HG03095 (cell line): ENCODE data around the gene TASL.
"Not testable (repeated sequence)": the region's sequence is repeated elsewhere in the genome, so short reads cannot be mapped to it uniquely, and the experiment has no call there.

Experiments used
- ATAC-seq: cut with Tn5 transposase; IDR thresholded peaks from one replicate; pipeline ENCODE4 v1.9.1; 2021; ENCODE audit warnings: moderate library complexity; ENCODE audit not compliant: unreplicated experiment

TASL gene, protein sequence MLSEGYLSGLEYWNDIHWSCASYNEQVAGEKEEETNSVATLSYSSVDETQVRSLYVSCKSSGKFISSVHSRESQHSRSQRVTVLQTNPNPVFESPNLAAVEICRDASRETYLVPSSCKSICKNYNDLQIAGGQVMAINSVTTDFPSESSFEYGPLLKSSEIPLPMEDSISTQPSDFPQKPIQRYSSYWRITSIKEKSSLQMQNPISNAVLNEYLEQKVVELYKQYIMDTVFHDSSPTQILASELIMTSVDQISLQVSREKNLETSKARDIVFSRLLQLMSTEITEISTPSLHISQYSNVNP

DNA sequence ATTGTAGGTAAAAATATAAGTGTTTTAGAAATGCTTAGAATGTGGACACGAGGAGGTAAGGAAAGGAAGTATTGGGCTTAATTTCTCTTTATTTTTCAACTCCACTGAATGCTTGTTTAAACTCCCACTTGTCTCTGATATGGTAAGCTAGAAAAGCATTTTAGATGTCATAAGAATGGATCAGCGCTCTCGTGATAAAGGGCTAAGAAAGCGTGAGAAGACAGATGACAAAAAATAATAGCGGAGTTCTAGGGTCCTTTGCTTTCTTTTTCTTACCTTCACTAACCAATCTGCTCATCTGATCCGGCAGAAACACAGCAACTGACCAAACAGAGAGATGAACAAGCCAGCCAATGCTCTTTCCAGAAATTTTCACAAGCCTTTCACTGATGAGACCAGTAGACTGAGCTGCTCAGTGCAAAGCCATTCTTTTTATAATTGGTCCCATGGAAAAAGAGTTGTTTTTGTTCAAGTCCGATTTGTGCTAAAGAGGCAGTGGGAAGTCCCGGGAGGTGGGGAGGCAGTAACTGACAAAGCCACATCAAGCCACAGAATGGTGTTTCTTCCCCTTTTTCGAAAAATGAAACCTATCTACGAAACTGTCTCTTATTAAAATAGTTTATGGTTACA lies at the start of gene TASL:
TSS of gene TASL (minus strand) at position 405 of the 630 bp plus-strand sequence. CDS start 17,411 bp downstream, outside the sequence.
- ATAC-seq, result peak; percentile 78

- ATAC-seq, result no peak
These were observed 48.8 kb upstream of the TASL start for GRCh38 chrX:30626402-30626801.

- ATAC-seq, result no peak
These were observed 44.8 kb upstream of the TASL start for GRCh38 chrX:30622361-30622760.

DNA sequence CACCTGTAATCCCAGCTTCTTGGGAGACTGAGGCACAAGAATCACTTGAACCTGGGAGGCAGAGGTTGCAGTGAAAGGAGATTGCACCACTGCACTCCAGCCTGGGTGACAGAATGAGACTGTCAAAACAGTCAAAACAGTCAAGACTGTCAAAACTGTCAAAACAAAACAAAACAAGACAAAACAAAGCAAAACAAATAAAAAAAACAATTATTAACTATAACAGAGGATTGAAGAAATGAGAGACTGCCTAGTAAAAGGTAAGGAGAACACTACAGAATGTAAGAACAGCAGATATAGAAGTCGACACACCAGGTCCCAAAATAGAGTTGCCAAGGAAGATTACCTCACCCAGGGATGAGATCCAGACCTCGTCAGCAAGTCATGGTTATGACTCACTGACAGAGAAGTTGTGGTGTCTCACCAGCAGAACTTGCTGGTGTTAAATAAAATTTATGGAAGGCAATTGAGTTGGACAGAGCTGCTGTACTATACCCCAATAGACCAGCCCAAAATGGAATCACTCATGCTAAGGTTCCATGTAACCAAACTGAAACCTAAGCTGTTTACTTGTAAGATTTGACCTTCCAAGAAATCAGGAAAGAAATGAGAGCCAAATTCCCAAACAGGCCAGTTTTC lies 43.5 kb upstream of the TASL start:
- ATAC-seq, result no peak

GRCh38 chrX:30620125-30620524 lies 42.6 kb upstream of the TASL start:
- ATAC-seq, result no peak

DNA sequence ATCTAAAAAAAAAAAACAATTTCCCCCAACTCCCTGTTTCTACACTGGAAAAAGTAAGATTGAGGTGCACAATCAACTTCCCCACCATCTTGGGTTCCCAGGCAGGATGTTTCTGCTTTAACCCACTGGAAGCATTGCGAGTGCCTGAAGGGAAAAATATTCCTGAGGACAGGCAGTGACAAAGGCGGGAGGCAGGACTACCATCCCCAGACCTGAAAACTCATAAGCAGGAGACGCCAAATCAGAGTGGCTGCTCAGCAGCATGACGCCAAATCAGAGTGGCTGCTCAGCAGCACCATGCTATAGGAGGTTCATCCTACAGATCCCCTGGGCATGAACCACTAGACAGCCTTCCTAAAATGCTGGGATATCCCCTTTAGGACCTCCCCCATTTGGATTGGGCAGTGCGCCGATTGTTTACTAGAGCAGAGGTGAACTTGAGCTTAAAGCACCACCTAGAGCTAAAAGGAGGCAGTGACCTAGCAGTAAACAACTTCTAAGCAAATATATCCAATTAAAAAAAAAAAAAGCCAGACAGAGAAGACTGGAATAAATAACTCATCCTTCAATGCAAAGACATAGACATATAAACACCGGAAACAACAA lies 40.7 kb upstream of the TASL start:
- peak; percentile 50 for ATAC-seq

DNA sequence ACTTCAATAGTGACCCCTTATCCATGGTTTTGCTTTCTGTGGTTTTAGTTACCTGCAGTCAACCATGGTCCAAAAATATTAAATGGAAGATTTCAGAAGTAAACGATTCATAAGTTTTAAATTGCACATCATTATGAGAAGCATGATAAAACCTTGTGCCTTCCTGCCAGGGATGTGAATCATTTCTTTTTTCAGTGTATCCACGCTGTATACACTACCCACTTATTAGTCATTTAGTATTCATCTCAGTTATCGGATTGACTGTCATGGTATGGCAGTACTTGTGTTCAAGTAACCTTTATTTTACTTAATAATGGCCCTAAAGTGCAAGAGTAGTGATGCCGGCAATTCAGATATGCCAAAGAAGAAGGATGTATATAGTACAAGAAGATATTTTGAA lies 37.7 kb upstream of the TASL start:
- no peak for ATAC-seq

GRCh38 chrX:30613721-30614120 lies 36.2 kb upstream of the TASL start:
- no peak for ATAC-seq

GRCh38 chrX:30612250-30612655 lies 34.7 kb upstream of the TASL start:
- ATAC-seq, result no peak

DNA sequence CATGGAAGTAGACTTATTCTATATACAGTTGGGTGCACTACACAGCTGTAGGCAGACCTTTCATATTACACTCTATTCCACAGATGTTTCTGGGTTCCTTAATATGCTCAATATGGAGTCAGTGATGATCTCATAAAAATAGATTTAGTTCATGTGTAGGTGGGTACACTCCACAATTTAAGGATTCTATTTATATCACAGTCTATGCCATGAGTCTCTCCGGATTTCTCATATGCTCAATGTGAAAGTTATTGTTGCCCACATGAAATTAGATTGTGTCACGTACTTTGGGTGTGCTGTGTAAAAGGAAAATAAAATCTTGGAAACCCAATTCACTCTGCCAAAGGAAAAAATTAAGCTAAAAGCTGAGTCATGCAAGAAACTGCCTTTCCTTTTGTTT lies 32.5 kb upstream of the TASL start:
- ATAC-seq, result no peak

DNA sequence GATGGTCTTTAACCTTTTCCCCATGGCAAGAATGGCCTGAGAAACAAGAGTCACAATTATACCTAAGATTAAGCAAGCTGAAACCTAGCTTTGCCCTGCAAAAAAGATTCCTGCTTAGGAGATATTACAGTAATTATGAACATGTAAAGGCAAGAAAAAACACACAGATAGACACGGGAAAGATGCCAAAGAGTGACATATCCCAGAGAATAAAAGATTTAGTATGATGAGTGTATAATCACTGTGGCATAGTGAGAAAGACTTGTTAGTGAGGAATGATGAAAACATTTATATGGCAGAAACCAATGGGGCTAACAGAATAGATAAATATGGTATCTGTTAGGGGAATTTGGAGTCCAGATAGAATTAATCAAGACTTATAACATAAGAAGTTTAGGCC lies 29.6 kb upstream of the TASL start:
- no peak for ATAC-seq

- ATAC-seq, result not testable (repeated sequence)
These were observed 23.0 kb upstream of the TASL start for GRCh38 chrX:30600269-30601176.

- ATAC-seq, result peak; percentile 90
These were observed 19.8 kb upstream of the TASL start for GRCh38 chrX:30597216-30598012.

DNA sequence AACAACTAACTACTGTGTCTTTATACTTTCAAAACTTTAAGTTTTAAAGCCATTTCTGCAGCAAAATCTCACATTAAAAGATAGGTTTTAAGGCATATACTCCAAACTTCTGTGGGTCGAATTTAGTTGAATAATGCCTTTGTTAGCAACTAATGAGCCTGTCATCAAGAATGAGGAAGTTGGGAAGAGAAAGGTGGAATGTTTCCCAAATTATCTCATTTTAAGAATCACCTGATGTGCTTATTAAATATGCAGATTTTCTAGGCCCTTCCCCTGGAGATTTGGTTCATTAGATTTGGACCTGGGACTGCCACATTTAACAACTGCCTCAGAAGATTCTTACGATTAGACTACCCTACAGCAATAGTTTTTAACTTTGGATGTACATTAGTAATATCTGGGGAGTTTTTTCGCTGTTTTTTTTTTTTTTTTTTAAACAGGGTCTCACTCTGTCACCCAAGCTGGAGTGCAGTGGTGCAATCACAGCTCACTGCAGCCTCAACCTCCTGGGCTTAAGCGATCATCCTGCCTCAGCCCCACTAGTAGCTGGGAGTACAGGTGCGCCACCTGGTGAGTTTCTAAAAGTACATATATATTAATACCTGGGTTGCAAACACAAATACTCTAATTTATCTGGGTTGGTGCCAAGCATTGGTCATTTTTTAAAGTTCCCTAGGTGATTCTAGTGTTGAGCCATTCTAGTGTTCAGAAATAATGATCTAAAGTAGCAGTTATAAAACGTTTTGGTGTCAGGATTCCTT lies 16.1 kb upstream of the TASL start:
- ATAC-seq, result no peak

DNA sequence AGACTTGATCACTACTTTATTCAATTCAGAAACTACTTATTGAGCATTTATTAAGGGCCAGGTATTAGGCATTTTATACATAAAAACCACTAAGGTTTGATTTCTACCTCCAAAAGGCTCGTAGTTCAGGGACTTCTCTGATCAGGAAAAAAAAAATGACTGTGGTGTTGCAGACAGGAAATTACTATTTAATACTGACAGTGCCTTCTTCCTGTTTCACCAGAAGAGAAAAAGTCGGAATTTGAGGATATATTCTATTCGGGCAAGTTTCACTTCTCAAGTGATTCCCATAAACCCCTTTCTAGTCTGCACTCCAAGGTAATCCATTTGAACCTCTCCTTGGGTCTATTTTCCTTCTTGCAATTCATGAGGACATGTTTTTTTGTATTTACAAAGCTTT lies 15.3 kb upstream of the TASL start:
- ATAC-seq, result no peak

- no peak for ATAC-seq
These were observed 12.8 kb upstream of the TASL start for GRCh38 chrX:30590368-30590767.

DNA sequence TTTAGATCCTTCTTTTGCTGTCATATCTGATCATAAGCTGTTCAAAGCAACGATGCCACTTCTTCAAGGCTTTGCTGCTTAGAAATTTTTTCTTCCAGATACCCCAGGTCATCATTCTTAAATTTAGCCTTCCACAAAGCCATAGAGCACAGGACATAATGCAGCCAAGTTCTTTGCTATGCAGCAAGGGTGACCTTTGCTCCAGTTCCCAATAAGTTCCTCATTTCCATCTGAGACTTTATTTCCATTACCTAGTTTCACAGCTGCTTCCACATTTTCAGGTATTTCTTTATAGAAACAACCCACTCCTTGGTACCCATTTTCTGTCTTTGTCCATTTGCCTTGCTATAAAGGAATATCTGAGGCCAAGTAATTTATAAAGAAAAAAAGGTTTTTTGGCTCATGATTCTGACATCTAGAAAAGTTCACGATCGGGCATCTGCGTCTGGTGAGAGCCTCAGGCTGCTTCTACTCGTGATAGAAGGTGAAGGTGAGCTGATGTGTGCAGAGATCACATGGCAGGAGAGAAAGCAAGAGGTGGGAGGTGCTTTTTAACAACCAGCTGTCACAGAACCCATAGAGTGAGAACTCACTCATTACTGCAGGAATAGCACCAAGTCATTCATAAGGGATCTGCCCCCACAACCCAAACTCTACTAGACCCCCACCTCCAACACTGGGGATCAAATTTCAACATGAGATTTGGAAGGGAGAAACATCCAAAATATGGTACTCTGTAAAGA lies 11.8 kb upstream of the TASL start:
- ATAC-seq, result peak; percentile 35

DNA sequence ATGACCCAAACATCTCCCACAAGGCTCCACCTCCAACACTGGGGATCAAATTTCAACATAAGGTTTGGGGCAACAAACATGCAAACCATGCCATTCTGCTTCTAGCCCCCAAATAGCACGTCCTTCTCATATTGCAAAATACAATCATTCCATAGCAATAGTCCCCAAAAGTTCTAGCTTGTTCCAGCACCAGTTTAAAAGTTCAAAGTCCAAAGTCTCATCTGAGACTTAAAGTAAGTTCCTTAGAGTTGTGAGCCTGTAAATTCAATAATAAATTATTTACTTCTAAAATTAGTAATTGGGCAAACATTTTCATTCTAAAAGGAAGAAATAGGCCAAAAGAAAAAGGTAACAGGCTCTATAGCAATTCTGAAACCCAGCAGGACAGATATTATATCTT lies 8.9 kb upstream of the TASL start:
- no peak for ATAC-seq

- no peak for ATAC-seq
These were observed 5.1 kb upstream of the TASL start for GRCh38 chrX:30582664-30583063.
